Measurements from ENCODE around the gene ACADSB.

DNA sequence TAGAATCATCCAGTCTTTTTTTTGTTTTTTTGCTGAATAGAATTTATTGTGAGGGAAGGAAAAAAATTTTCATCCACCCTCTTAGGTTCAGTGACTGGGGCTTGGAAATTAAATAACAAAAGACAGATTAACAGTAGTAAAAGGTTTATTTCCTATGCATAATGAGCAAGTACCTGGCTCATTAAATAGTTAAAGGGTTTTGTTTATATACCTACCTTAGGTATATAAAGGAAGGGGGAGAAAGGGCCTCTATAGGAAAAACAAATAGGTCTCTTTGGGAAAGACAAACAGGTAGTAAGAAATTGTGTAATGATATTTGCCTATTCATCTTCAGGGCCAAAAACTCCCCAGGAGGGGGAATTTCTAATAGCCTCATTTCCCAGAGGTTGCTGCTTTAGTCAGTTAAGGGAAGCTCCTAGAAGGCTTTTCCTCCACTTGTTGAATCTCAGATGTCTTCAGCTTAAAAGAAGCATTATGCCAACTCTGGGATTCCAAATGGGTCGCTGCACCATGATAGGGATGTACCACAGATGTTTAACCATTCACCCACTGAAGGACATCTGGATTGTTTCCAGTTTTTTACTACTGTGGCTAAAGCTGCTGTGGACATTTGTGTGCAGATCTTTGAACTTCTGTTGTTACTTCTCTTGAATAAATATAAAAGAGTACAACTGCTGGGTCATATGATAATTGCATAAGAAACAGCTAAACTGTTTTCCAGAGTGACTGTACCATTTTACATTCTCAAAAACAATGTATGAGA is 11.3 kb downstream of the ACADSB start:
- TF ChIP-seq EZH2 (IDR thresholded peaks at IDR 0.05), result no peak
- TF ChIP-seq, protein P1, sequence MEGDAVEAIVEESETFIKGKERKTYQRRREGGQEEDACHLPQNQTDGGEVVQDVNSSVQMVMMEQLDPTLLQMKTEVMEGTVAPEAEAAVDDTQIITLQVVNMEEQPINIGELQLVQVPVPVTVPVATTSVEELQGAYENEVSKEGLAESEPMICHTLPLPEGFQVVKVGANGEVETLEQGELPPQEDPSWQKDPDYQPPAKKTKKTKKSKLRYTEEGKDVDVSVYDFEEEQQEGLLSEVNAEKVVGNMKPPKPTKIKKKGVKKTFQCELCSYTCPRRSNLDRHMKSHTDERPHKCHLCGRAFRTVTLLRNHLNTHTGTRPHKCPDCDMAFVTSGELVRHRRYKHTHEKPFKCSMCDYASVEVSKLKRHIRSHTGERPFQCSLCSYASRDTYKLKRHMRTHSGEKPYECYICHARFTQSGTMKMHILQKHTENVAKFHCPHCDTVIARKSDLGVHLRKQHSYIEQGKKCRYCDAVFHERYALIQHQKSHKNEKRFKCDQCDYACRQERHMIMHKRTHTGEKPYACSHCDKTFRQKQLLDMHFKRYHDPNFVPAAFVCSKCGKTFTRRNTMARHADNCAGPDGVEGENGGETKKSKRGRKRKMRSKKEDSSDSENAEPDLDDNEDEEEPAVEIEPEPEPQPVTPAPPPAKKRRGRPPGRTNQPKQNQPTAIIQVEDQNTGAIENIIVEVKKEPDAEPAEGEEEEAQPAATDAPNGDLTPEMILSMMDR (IDR thresholded peaks at IDR 0.05), result no peak

All from neural progenitor cell (in vitro differentiated cells).